ENCODE data around the gene ZNF18.

DNA sequence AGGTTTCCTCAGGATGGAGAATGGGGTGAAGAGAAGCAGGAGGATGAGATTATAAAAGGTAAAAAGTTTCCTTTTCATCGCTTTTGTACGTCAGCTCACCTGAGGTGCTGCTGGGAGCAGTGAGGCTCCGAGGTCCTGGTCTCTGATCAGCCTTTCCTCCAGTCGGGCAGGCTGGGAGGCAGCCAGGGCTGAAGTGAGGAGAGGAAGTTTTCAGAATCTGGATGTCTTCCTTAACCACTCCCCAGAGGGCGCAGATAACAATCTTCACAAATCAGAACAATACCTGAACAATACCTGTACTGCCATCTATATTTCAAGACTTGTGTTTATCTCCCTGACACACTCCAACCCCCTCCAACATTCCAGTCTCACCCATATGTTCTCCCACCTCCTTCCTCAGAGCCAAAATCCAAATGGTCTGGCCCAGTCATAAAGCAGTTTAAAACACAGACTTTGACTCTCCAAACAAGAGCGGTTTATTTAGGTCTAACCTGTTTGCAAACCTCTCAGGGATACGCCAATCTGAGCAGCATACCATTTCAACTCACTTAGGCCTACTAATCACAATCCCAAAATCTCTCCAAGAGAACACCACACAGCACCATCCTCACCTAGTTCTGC is 6.8 kb downstream of the ZNF18 start:
- TF ChIP-seq, protein P1, sequence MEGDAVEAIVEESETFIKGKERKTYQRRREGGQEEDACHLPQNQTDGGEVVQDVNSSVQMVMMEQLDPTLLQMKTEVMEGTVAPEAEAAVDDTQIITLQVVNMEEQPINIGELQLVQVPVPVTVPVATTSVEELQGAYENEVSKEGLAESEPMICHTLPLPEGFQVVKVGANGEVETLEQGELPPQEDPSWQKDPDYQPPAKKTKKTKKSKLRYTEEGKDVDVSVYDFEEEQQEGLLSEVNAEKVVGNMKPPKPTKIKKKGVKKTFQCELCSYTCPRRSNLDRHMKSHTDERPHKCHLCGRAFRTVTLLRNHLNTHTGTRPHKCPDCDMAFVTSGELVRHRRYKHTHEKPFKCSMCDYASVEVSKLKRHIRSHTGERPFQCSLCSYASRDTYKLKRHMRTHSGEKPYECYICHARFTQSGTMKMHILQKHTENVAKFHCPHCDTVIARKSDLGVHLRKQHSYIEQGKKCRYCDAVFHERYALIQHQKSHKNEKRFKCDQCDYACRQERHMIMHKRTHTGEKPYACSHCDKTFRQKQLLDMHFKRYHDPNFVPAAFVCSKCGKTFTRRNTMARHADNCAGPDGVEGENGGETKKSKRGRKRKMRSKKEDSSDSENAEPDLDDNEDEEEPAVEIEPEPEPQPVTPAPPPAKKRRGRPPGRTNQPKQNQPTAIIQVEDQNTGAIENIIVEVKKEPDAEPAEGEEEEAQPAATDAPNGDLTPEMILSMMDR (IDR thresholded peaks at IDR 0.05) = no peak
- TF ChIP-seq EP300 (IDR thresholded peaks at IDR 0.05) (no peak), POLR2AphosphoS5 (IDR thresholded peaks at IDR 0.05) (no peak)
